ENCODE results near the gene DMXL1.
"Not testable (repeated sequence)": the region's sequence is repeated elsewhere in the genome, so short reads cannot be mapped to it uniquely, and the experiment has no call there.

DMXL1 gene

GRCh38 chr5:119177226-119177625 is 106.3 kb downstream of the DMXL1 start:
- no peak overlapping the region for H3K4me3 ChIP-seq (replicated peaks in 1 of 2; ENCODE audit: low read depth in 2 of 2, low read length in 2 of 2)
- TF ChIP-seq CTCF (IDR thresholded peaks at IDR 0.05; ENCODE audit: low read depth, low read length): no peak
- DNase-seq (ENCODE audit: low read depth in 2 of 2): no peak

DNA sequence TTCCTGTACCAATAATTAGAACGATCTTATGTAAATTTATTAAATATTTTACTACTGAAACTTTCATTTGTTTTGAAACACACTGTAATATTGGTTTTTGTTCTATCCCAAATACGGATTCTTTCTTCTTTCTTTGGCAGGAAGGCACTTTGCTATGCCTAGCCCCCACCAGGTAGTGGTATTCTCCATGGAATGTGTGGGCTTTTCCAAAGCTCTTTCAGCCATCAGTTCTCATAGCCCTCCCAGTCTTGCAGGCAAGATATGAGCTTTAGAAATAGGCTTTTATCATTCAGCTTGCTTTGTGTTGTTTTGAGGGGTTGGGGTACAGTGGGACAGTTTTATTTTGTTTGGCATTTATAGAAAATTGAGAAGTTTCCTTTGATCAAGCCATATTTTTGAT is 107.5 kb downstream of the DMXL1 start:
- no peak overlapping the region for H3K4me3 ChIP-seq (replicated peaks in 1 of 2; ENCODE audit: low read depth in 2 of 2, low read length in 2 of 2)

DNA sequence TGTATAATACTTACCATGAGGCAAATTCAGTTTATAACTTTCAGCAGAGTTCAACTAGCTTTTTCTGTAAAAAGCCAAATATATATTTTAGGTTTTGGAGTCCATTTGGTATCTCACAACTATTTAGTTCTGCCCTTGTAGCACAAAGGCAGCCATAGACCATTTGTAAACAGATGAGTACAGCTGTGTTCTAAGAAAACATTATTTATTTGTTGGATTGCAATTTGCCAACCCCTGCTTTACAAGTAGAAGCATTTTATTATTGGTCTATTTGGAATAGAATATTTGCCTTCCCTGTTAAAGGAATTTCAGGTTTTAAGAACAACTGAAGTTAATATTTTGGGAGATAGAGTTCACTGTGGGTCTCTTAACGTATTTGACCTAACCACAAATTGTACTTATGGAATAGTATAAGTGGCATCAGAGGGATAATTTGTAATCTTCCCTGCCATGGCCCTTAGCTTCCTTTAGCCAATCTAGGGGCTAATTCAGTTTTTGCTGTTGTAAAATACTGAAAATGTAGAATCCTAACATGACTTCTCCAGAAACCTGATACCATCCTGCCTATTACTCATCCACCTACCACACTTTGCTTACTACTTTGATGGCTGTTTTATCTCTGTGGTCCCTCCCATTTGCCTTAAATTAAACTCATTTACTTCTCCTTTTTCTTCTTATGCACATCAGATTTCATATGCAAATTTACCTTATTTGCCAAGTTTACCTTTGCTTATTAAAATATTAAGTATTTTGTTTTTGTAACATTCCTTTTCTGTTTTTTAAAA is 109.2 kb downstream of the DMXL1 start:
- H3K4me3 ChIP-seq (replicated peaks in 1 of 2; ENCODE audit: low read depth in 2 of 2, low read length in 2 of 2): no peak overlapping the region
- peak in 1 of 2 donors; percentile 17 for DNase-seq (ENCODE audit: low read depth in 2 of 2)
- no peak for TF ChIP-seq CTCF (IDR thresholded peaks at IDR 0.05; ENCODE audit: low read depth, low read length)

More for the DNA sequence above, 107.5 kb downstream of the DMXL1 start:
- no peak for DNase-seq (ENCODE audit: low read depth in 2 of 2)
- TF ChIP-seq CTCF (IDR thresholded peaks at IDR 0.05; ENCODE audit: low read depth, low read length): no peak

- H3K4me3 ChIP-seq (replicated peaks in 1 of 2; ENCODE audit: low read depth in 2 of 2, low read length in 2 of 2); DNase-seq (ENCODE audit: low read depth in 2 of 2): not testable (repeated sequence)
These were observed 114.6 kb downstream of the DMXL1 start for GRCh38 chr5:119185512-119185911.

DNA sequence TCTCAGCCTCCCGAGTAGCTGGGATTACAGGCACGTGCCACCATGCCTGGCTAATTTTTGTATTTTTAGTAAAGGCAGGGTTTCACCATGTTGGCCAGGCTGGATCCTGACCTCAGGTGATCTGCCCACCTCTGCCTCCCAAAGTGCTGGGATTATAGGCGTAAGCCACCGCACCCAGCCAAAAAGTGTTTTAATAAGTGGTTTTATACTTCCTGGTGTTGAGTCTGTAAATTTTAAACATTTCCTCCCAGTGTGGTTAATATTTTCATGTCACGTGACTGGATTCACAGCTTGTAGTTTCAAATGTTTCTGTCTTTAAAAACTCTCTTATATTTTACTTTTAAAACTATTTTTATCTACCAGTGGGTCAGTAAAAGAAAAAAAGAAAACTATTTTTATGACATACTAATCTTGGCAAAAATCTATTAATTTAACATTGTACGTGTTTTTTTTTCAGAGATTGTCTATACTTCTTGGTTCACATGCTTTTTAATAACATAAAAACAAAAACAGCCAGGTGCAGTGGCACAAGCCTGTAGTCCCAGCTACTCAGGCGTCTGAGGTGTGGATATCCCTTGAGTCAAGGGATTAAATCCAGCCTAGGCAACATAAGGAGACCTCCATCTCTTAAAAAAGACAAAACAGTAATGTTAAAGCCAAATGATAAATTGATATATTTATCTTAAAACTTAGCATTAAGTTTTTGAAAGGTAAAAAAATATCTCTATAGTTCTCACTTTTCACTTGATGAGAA is 117.1 kb downstream of the DMXL1 start:
- no peak for TF ChIP-seq CTCF (IDR thresholded peaks at IDR 0.05; ENCODE audit: low read depth, low read length)
- H3K4me3 ChIP-seq (replicated peaks in 1 of 2; ENCODE audit: low read depth in 2 of 2, low read length in 2 of 2): no peak overlapping the region
- no peak for DNase-seq (ENCODE audit: low read depth in 2 of 2)

DNA sequence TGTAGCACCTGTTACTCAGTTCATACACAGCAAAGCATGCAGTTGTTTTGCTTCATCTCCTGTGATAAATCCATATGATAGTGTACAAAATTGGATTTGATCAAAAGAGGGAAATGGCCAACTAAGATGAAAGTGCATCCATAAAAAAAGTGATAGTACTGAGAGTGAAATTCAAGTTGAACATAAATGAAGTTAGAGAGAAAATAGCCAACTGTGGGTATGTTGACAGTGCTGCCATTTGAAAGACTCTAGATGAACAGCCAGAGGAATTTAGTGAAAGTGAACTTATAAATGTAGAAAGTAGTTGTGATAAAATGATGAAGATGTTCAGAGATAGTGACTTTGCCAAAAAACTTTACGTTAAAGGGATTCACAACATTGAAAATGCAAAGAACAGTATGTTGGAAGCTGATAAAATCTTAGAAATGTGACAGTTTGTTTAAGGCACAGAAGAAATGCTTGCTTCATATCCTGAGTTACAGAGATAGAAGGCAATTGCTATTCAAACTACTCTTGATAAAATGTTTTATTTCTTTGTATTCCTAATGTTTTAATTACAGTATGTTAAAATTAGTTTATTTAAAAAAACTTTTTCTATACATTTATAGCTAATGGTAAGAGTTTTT is 119.7 kb downstream of the DMXL1 start:
- no peak for TF ChIP-seq CTCF (IDR thresholded peaks at IDR 0.05; ENCODE audit: low read depth, low read length)
- DNase-seq (ENCODE audit: low read depth in 2 of 2): no peak
- H3K4me3 ChIP-seq (replicated peaks in 1 of 2; ENCODE audit: low read depth in 2 of 2, low read length in 2 of 2): no peak overlapping the region

- no peak for DNase-seq (ENCODE audit: low read depth in 2 of 2)
- H3K4me3 ChIP-seq (replicated peaks in 1 of 2; ENCODE audit: low read depth in 2 of 2, low read length in 2 of 2): no peak overlapping the region
- no peak for TF ChIP-seq CTCF (IDR thresholded peaks at IDR 0.05; ENCODE audit: low read depth, low read length)
These were observed 121.1 kb downstream of the DMXL1 start for GRCh38 chr5:119191944-119192343.
